Effector memory CD8-positive, alpha-beta T cell (primary cell): ENCODE results near the gene MESD.
"Not testable (repeated sequence)": the region's sequence is repeated elsewhere in the genome, so short reads cannot be mapped to it uniquely, and the experiment has no call there.

ENCODE experiments used
- ATAC-seq: fragments of 150-1000 bp; cut with Tn5 transposase; replicated peaks from 2 replicates; pipeline ENCODE4 v1.10.0; 2021; ENCODE audit warnings: mild to moderate bottlenecking, moderate library complexity
- DNase-seq, 3 experiments: peaks; one replicate each; pipeline ENCODE4 v3.0.0; 2021
- H3K27ac Mint-ChIP-seq, 2 donors: one replicate each; pipeline ENCODE4 v1.8.0; 2022; ENCODE audit warnings: mild to moderate bottlenecking in 2 of 2, mixed read lengths in 2 of 2, moderate library complexity in 2 of 2
- H3K27me3 Mint-ChIP-seq, 2 donors: one replicate each; pipeline ENCODE4 v1.8.0; 2022; ENCODE audit warnings: mixed read lengths in 2 of 2
- H3K36me3 Mint-ChIP-seq: one replicate; pipeline ENCODE4 v1.8.0; 2022; ENCODE audit warnings: mild to moderate bottlenecking, moderate library complexity, mixed read lengths; ENCODE audit not compliant: insufficient read depth
- H3K4me1 Mint-ChIP-seq, 2 donors: one replicate each; pipeline ENCODE4 v1.8.0; 2022; ENCODE audit warnings: low read depth in 2 of 2, mixed read lengths in 2 of 2
- H3K4me3 Mint-ChIP-seq, 2 donors: one replicate each; pipeline ENCODE4 v1.8.0; 2022; ENCODE audit warnings: mild to moderate bottlenecking in 2 of 2, mixed read lengths in 2 of 2, moderate library complexity in 2 of 2
- H3K9me3 Mint-ChIP-seq, 2 donors: one replicate each; pipeline ENCODE4 v1.8.0; 2022; ENCODE audit warnings: mixed read lengths in 2 of 2

MESD gene

GRCh38 chr15:80976851-80977250 lies 12.8 kb downstream of the MESD start:
- no peak overlapping the region for H3K4me3 Mint-ChIP-seq
- no peak for ATAC-seq
- H3K4me1 Mint-ChIP-seq = peaks cover 18 to 24% of the 10 kb centered on the region in 2 donors
- no peaks in the 10 kb centered on the region for H3K9me3 Mint-ChIP-seq
- H3K27ac Mint-ChIP-seq = peak overlapping the region; percentile 6 to 72
- H3K36me3 Mint-ChIP-seq = peaks cover 49% of the 10 kb centered on the region
- no peaks in the 10 kb centered on the region for H3K27me3 Mint-ChIP-seq
- no peak for DNase-seq

- peak overlapping the region; percentile 74 to 86 for H3K27ac Mint-ChIP-seq
- ATAC-seq (no peak), DNase-seq (no peak)
- peaks cover 24% of the 10 kb centered on the region in 2 donors for H3K4me1 Mint-ChIP-seq
- no peaks in the 10 kb centered on the region for H3K9me3 Mint-ChIP-seq
- no peak overlapping the region for H3K4me3 Mint-ChIP-seq
- peaks cover 34% of the 10 kb centered on the region for H3K36me3 Mint-ChIP-seq
- H3K27me3 Mint-ChIP-seq = no peaks in the 10 kb centered on the region
Observed at GRCh38 chr15:80974914-80975313, 14.7 kb downstream of the MESD start.

- Mint-ChIP-seq H3K27me3 (no peaks in the 10 kb centered on the region), H3K4me3 (no peak overlapping the region), H3K36me3 (peaks cover 11% of the 10 kb centered on the region), H3K27ac (peak overlapping the region in 1 of 2 donors; percentile 93), H3K4me1 (peaks cover 19 to 20% of the 10 kb centered on the region in 2 donors), H3K9me3 (no peaks in the 10 kb centered on the region)
- no peak for ATAC-seq
- DNase-seq = no peak
Observed at GRCh38 chr15:80972276-80972675, 17.3 kb downstream of the MESD start.

GRCh38 chr15:80971143-80971542 lies 18.5 kb downstream of the MESD start:
- Mint-ChIP-seq H3K36me3 (peaks cover 11% of the 10 kb centered on the region), H3K4me3 (no peak overlapping the region), H3K27me3 (no peaks in the 10 kb centered on the region), H3K27ac (peak overlapping the region in 1 of 2 donors; percentile 93), H3K9me3 (no peaks in the 10 kb centered on the region), H3K4me1 (peaks cover 12 to 15% of the 10 kb centered on the region in 2 donors)
- ATAC-seq = no peak
- DNase-seq = no peak

- H3K4me1 Mint-ChIP-seq = peaks cover 10 to 14% of the 10 kb centered on the region in 2 donors
- ATAC-seq (no peak), DNase-seq (no peak)
- H3K27me3 Mint-ChIP-seq = no peaks in the 10 kb centered on the region
- no peaks in the 10 kb centered on the region for H3K9me3 Mint-ChIP-seq
- peak overlapping the region in 1 of 2 donors; percentile 35 for H3K27ac Mint-ChIP-seq
- H3K36me3 Mint-ChIP-seq = peaks cover 11% of the 10 kb centered on the region
- no peak overlapping the region for H3K4me3 Mint-ChIP-seq
Observed at GRCh38 chr15:80970658-80971057, 19.0 kb downstream of the MESD start.

- DNase-seq = peak; percentile 56 to 65 (median 64)
- H3K36me3 Mint-ChIP-seq = peaks cover 11% of the 10 kb centered on the region
Observed at GRCh38 chr15:80970018-80970657, 19.5 kb downstream of the MESD start.

GRCh38 chr15:80969316-80969715 lies 20.3 kb downstream of the MESD start:
- no peak overlapping the region for H3K4me3 Mint-ChIP-seq
- DNase-seq (no peak), ATAC-seq (no peak)
- peak overlapping the region in 1 of 2 donors; percentile 35 for H3K27ac Mint-ChIP-seq
- H3K27me3 Mint-ChIP-seq = no peaks in the 10 kb centered on the region
- peaks cover 11% of the 10 kb centered on the region for H3K36me3 Mint-ChIP-seq
- peaks cover 11% of the 10 kb centered on the region in 2 donors for H3K4me1 Mint-ChIP-seq
- no peaks in the 10 kb centered on the region for H3K9me3 Mint-ChIP-seq

More at GRCh38 chr15:80970018-80970657, 19.5 kb downstream of the MESD start:
- Mint-ChIP-seq H3K27me3 (no peaks in the 10 kb centered on the region), H3K27ac (peak overlapping the region in 1 of 2 donors; percentile 35), H3K4me3 (no peak overlapping the region), H3K9me3 (no peaks in the 10 kb centered on the region), H3K4me1 (peaks cover 7 to 13% of the 10 kb centered on the region in 2 donors)
- ATAC-seq = peak; percentile 51

GRCh38 chr15:80967991-80968510 lies 21.6 kb downstream of the MESD start:
- DNase-seq (no peak), ATAC-seq (no peak)
- H3K27ac Mint-ChIP-seq = no peak overlapping the region
- no peak overlapping the region for H3K4me3 Mint-ChIP-seq
- peaks cover 11 to 16% of the 10 kb centered on the region in 2 donors for H3K4me1 Mint-ChIP-seq
- H3K36me3 Mint-ChIP-seq = peaks cover 11% of the 10 kb centered on the region
- H3K27me3 Mint-ChIP-seq = no peaks in the 10 kb centered on the region
- no peaks in the 10 kb centered on the region for H3K9me3 Mint-ChIP-seq

- Mint-ChIP-seq H3K27me3 (no peaks in the 10 kb centered on the region), H3K36me3 (peaks cover 6% of the 10 kb centered on the region)
Observed at GRCh38 chr15:80967451-80967850, 22.2 kb downstream of the MESD start.

GRCh38 chr15:80966431-80967197 lies 23.0 kb downstream of the MESD start:
- Mint-ChIP-seq H3K27me3 (no peaks in the 10 kb centered on the region), H3K36me3 (peaks cover 3% of the 10 kb centered on the region), H3K27ac (no peak overlapping the region), H3K4me3 (no peak overlapping the region), H3K4me1 (peaks cover 24 to 30% of the 10 kb centered on the region in 2 donors), H3K9me3 (no peaks in the 10 kb centered on the region)
- DNase-seq (no peak), ATAC-seq (no peak)

More at GRCh38 chr15:80967451-80967850, 22.2 kb downstream of the MESD start:
- Mint-ChIP-seq H3K4me1 (peaks cover 16 to 22% of the 10 kb centered on the region in 2 donors), H3K27ac (no peak overlapping the region), H3K4me3 (no peak overlapping the region), H3K9me3 (no peaks in the 10 kb centered on the region)
- DNase-seq = no peak
- ATAC-seq = no peak

GRCh38 chr15:80965454-80965853 lies 24.2 kb downstream of the MESD start:
- not testable (repeated sequence) for H3K36me3 Mint-ChIP-seq, H3K27ac Mint-ChIP-seq, H3K4me3 Mint-ChIP-seq, H3K27me3 Mint-ChIP-seq, ATAC-seq, DNase-seq, H3K9me3 Mint-ChIP-seq
- peaks cover 21 to 40% of the 10 kb centered on the region in 2 donors for H3K4me1 Mint-ChIP-seq

- no peaks in the 10 kb centered on the region for H3K27me3 Mint-ChIP-seq
- ATAC-seq (no peak), DNase-seq (no peak)
- H3K4me1 Mint-ChIP-seq = peaks cover 20 to 42% of the 10 kb centered on the region in 2 donors
- peaks cover 8% of the 10 kb centered on the region for H3K36me3 Mint-ChIP-seq
- H3K27ac Mint-ChIP-seq = peak overlapping the region in 1 of 2 donors; percentile 22
- H3K4me3 Mint-ChIP-seq = no peak overlapping the region
- H3K9me3 Mint-ChIP-seq = no peaks in the 10 kb centered on the region
Observed at GRCh38 chr15:80958818-80959495, 30.7 kb downstream of the MESD start.

- peaks cover 21 to 42% of the 10 kb centered on the region in 2 donors for H3K4me1 Mint-ChIP-seq
- ATAC-seq (no peak), DNase-seq (no peak)
- no peaks in the 10 kb centered on the region for H3K27me3 Mint-ChIP-seq
- no peak overlapping the region for H3K27ac Mint-ChIP-seq
- H3K36me3 Mint-ChIP-seq = peaks cover 8% of the 10 kb centered on the region
- H3K9me3 Mint-ChIP-seq = no peaks in the 10 kb centered on the region
- H3K4me3 Mint-ChIP-seq = no peak overlapping the region
Observed at GRCh38 chr15:80957976-80958375, 31.6 kb downstream of the MESD start.
